HCT116 (cell line): ENCODE results near the gene ITGB1BP1. TPM values are rescaled to one million over a fixed set of nuclear protein-coding genes. Genes with fewer than 3 reads are reported as not detected.

Source experiments
- ATAC-seq: fragments of 200-7000 bp; cut with Tn5 transposase; 2 replicates; pipeline ENCODE4 v1.9.1; 2020; ENCODE audit warnings: mild to moderate bottlenecking, moderate library complexity
- BruUV-seq: library from RNA; stranded (reverse); fragments of 400-500 nt; replicated peaks from 2 replicates; lab custom pipeline; 2021; lab: Mats Ljungman, UMichigan
- CTCF ChIA-PET: fragments of 300-600 bp; sonication (Branson Sonifier 250); formaldehyde crosslinking; loops from one replicate; lab custom pipeline; 2021; ENCODE audit warnings: antibody characterized with exemption; lab: Charles Lee
- POLR2A ChIA-PET: fragments of 300-600, 350-600 bp; sonication (Branson Sonifier 250); formaldehyde crosslinking; loops from one replicate; lab custom pipeline; 2021; ENCODE audit warnings: antibody characterized with exemption; lab: Charles Lee
- RAD21 ChIA-PET, 2 experiments: fragments of 300-600 bp; sonication (Branson Sonifier 250); formaldehyde crosslinking; loops; one replicate each; lab custom pipeline; 2023; ENCODE audit warnings: low total read pairs in 2 of 2; ENCODE audit not compliant: uncharacterized antibody in 2 of 2, unreplicated experiment in 2 of 2, low non-redundant PET in 1 of 2; lab: Charles Lee
- DNase-seq: peaks from one replicate; pipeline ENCODE4 v3.0.0-alpha.2; 2010; ENCODE audit warnings: low read depth, low spot score
- H2AFZ ChIP-seq: fragments of 200-600 bp; shearing (Covaris generic), sonication (generic); 2 replicates; pipeline ENCODE4 v1.6.1; 2017; ENCODE audit warnings: low read depth, mixed run types, mixed read lengths, antibody characterized with exemption, low read length; ENCODE audit not compliant: poor library complexity, severe bottlenecking
- H3K27ac ChIP-seq: 2 replicates; pipeline ENCODE4 v1.5.1; 2012; ENCODE audit warnings: low read depth, low read length
- H3K27me3 ChIP-seq: fragments of 200-600 bp; sonication (generic); 2 replicates; pipeline ENCODE4 v1.6.1; 2016; ENCODE audit warnings: mixed run types, low read length, mixed read lengths; ENCODE audit not compliant: insufficient read depth
- H3K36me3 ChIP-seq, 2 experiments: fragments of 200-500 bp in 1 of 2; fragments of 200-600 bp in 1 of 2; sonication (Bioruptor generic) in 1 of 2; sonication (generic) in 1 of 2; 2 replicates each; pipeline versions ENCODE4 v1.5.1 to v1.6.1; 2014 to 2016; ENCODE audit warnings: low read length in 2 of 2, inconsistent platforms in 1 of 2, mixed read lengths in 1 of 2, mixed run types in 1 of 2; ENCODE audit not compliant: insufficient read depth in 2 of 2, control insufficient read depth in 1 of 2
- H3K4me1 ChIP-seq, 2 experiments: fragments of 200-600 bp in 1 of 2; sonication (generic) in 1 of 2; 2 replicates each; pipeline versions ENCODE4 v1.5.1 to v1.6.1; 2012 to 2017; ENCODE audit warnings: low read length in 2 of 2, inconsistent platforms in 1 of 2, mild to moderate bottlenecking in 1 of 2, mixed read lengths in 1 of 2, mixed run types in 1 of 2, moderate library complexity in 1 of 2; ENCODE audit not compliant: insufficient read depth in 2 of 2, control insufficient read depth in 1 of 2
- H3K4me2 ChIP-seq: fragments of 200-600 bp; sonication (generic); 2 replicates; pipeline ENCODE4 v1.6.1; 2017; ENCODE audit warnings: mixed run types, low read length, mixed read lengths
- H3K4me3 ChIP-seq, 2 experiments: fragments of 200-600 bp in 1 of 2; sonication (generic) in 1 of 2; replicated peaks in 1 of 2; 2 replicates each; pipeline ENCODE4 v1.5.1; 2011 to 2016; ENCODE audit warnings: low read length in 2 of 2, control low read depth in 1 of 2, low read depth in 1 of 2, mild to moderate bottlenecking in 1 of 2, mixed read lengths in 1 of 2, mixed run types in 1 of 2
- H3K79me2 ChIP-seq: fragments of 200-600 bp; sonication (generic); 2 replicates; pipeline ENCODE4 v1.6.1; 2017; ENCODE audit warnings: mild to moderate bottlenecking, mixed run types, low read length, moderate library complexity, mixed read lengths; ENCODE audit not compliant: insufficient read depth
- H3K9ac ChIP-seq: fragments of 200-600 bp; sonication (generic); 2 replicates; pipeline ENCODE4 v1.6.1; 2016; ENCODE audit warnings: low read length, mixed read lengths
- H3K9me2 ChIP-seq: fragments of 200-600 bp; sonication (generic), shearing (Covaris generic); 2 replicates; pipeline ENCODE4 v1.6.1; 2017; ENCODE audit warnings: mixed run types, mild to moderate bottlenecking, moderate library complexity; ENCODE audit not compliant: insufficient read depth
- H3K9me3 ChIP-seq, 2 experiments: fragments of 200-500 bp in 1 of 2; fragments of 200-600 bp in 1 of 2; sonication (Bioruptor generic) in 1 of 2; sonication (generic) in 1 of 2; 2 replicates each; pipeline ENCODE4 v1.6.1; 2014 to 2017; ENCODE audit warnings: low read length in 2 of 2, mixed read lengths in 2 of 2, inconsistent platforms in 1 of 2, low read depth in 1 of 2, mild to moderate bottlenecking in 1 of 2, mixed run types in 1 of 2, moderate library complexity in 1 of 2; ENCODE audit not compliant: control insufficient read depth in 1 of 2, insufficient read depth in 1 of 2
- H4K20me1 ChIP-seq: fragments of 200-600 bp; sonication (generic), shearing (Covaris generic); 2 replicates; pipeline ENCODE4 v1.6.1; 2017; ENCODE audit warnings: mixed run types, mild to moderate bottlenecking, moderate library complexity; ENCODE audit not compliant: insufficient read depth
- CBX3 ChIP-seq: IDR thresholded peaks from 2 replicates; pipeline ENCODE4 v1.6.1; 2012; ENCODE audit warnings: low read depth
- CEBPB ChIP-seq: IDR thresholded peaks from 2 replicates; pipeline ENCODE4 v1.6.1; 2012; ENCODE audit warnings: low read depth
- EGR1 ChIP-seq: IDR thresholded peaks from 2 replicates; pipeline ENCODE4 v1.6.1; 2012; ENCODE audit warnings: low read depth
- ELF1 ChIP-seq: IDR thresholded peaks from 2 replicates; pipeline ENCODE4 v1.6.1; 2012; ENCODE audit warnings: low read depth, borderline replicate concordance
- EZH2phosphoT487 ChIP-seq: fragments of 200-600 bp; IDR thresholded peaks from 2 replicates; pipeline ENCODE4 v1.6.1; 2018; ENCODE audit warnings: antibody characterized with exemption, borderline replicate concordance
- FOSL1 ChIP-seq: IDR thresholded peaks from 2 replicates; pipeline ENCODE4 v1.6.1; 2012; ENCODE audit warnings: low read depth
- JUND ChIP-seq: IDR thresholded peaks from 2 replicates; pipeline ENCODE4 v1.6.1; 2012
- POLR2A ChIP-seq: IDR thresholded peaks from 2 replicates; pipeline ENCODE4 v1.7.0; 2011; ENCODE audit warnings: borderline replicate concordance; ENCODE audit not compliant: insufficient read depth, insufficient read length; ENCODE audit errors: extremely low read depth
- POLR2AphosphoS5 ChIP-seq: IDR thresholded peaks from 2 replicates; pipeline ENCODE4 v1.6.1; 2011; ENCODE audit warnings: mild to moderate bottlenecking, low read depth, low read length, moderate library complexity
- RAD21 ChIP-seq: IDR thresholded peaks from 2 replicates; pipeline ENCODE4 v1.6.1; 2012; ENCODE audit warnings: low read depth, mild to moderate bottlenecking
- TCF7L2 ChIP-seq: IDR thresholded peaks from 2 replicates; pipeline ENCODE4 v1.7.0; 2011; ENCODE audit warnings: borderline replicate concordance, inconsistent platforms; ENCODE audit not compliant: insufficient read depth, insufficient read length; ENCODE audit errors: extremely low read depth
- YY1 ChIP-seq: IDR thresholded peaks from 2 replicates; pipeline ENCODE4 v1.6.1; 2011; ENCODE audit warnings: low read length, low read depth, moderate library complexity, mild to moderate bottlenecking; ENCODE audit not compliant: insufficient replicate concordance; ENCODE audit errors: extremely low read depth
- ZFX ChIP-seq: fragments of 450-650 bp; IDR thresholded peaks from 2 replicates; pipeline ENCODE4 v1.6.1; 2017
- ZNF274 ChIP-seq: fragments of 200-500 bp; sonication (Bioruptor generic); IDR thresholded peaks from 2 replicates; pipeline ENCODE4 v1.6.1; 2014; ENCODE audit warnings: mild to moderate bottlenecking, low read depth, low read length, inconsistent platforms
- intact Hi-C: fragments of 100-400 bp; cut with micrococcal nuclease; formaldehyde crosslinking; loops from 2 replicates; pipeline ENCODE4 v1.10.0; 2022
- total RNA-seq: library from RNA; stranded (reverse); gene quantifications from one replicate; pipeline ENCODE4 v1.2.1, GENCODE V29; 2021; ENCODE audit not compliant: unreplicated experiment
- TF ChIP-seq, protein P1 (sequence below): IDR thresholded peaks from 2 replicates; pipeline ENCODE4 v1.6.1; 2012
- TF ChIP-seq, protein P2 (sequence below): IDR thresholded peaks from 2 replicates; pipeline ENCODE4 v1.6.1; 2011; ENCODE audit warnings: mild to moderate bottlenecking, low read length, moderate library complexity; ENCODE audit not compliant: insufficient replicate concordance; ENCODE audit errors: extremely low read depth

ITGB1BP1 gene
- total RNA-seq, 1 experiment from 2014 or later = 86.9 TPM

DNA sequence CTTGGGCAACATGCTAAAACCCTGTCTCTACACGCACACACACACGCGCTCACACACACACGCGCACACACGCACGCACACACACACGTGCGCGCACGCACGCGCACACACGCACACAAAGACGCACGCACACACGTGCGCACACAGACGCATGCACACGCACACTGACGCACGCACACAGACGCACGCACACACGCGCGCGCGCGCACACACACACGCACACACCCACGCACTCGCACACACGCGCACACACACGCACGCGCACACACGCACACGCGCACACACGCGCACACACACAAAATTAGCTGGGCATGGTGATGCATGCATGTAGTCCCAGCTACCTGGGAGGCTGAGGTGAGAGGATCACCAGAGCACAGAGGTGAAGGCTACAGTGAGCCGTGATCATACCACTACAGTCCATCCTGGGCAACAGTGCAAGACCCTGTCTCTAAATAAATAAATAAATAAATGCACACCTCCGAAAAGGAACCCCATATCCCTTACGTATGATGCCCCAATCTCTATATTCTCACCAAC is 42.9 kb upstream of the ITGB1BP1 start:
- intact Hi-C loops = no loop called here
- no peak for DNase-seq
- no peaks in the 10 kb centered on the region for H4K20me1 ChIP-seq
- no peak overlapping the region for H3K4me3 ChIP-seq
- H3K4me2 ChIP-seq = no peak overlapping the region
- peaks cover 15 to 16% of the 10 kb centered on the region in 2 experiments; a peak in 3 of 4 replicates for H3K36me3 ChIP-seq
- H3K4me1 ChIP-seq = no peaks in the 10 kb centered on the region
- H2AFZ ChIP-seq = no peak overlapping the region
- no peaks in the 10 kb centered on the region for H3K79me2 ChIP-seq
- ChIA-PET POLR2A (no interaction called here), CTCF (no interaction called here), RAD21 (no interaction called here)
- H3K27me3 ChIP-seq = no peaks in the 10 kb centered on the region
- H3K9ac ChIP-seq = no peak overlapping the region
- BruUV-seq = no TSS peak
- ATAC-seq = no peak
- TF ChIP-seq, protein P1, sequence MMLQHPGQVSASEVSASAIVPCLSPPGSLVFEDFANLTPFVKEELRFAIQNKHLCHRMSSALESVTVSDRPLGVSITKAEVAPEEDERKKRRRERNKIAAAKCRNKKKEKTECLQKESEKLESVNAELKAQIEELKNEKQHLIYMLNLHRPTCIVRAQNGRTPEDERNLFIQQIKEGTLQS = no peak
- TF ChIP-seq FOSL1 = no peak
- TF ChIP-seq ZFX = no peak
- no peak for TF ChIP-seq CBX3
- no peak for TF ChIP-seq TCF7L2
- TF ChIP-seq YY1 = no peak
- TF ChIP-seq CEBPB = no peak
- no peak for TF ChIP-seq EGR1
- TF ChIP-seq ELF1 = no peak
- TF ChIP-seq, protein P2, sequence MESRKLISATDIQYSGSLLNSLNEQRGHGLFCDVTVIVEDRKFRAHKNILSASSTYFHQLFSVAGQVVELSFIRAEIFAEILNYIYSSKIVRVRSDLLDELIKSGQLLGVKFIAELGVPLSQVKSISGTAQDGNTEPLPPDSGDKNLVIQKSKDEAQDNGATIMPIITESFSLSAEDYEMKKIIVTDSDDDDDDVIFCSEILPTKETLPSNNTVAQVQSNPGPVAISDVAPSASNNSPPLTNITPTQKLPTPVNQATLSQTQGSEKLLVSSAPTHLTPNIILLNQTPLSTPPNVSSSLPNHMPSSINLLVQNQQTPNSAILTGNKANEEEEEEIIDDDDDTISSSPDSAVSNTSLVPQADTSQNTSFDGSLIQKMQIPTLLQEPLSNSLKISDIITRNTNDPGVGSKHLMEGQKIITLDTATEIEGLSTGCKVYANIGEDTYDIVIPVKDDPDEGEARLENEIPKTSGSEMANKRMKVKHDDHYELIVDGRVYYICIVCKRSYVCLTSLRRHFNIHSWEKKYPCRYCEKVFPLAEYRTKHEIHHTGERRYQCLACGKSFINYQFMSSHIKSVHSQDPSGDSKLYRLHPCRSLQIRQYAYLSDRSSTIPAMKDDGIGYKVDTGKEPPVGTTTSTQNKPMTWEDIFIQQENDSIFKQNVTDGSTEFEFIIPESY = no peak
- no peak for TF ChIP-seq ZNF274
- TF ChIP-seq POLR2A = no peak
- TF ChIP-seq RAD21 = no peak
- TF ChIP-seq POLR2AphosphoS5 = no peak
- no peak for TF ChIP-seq EZH2phosphoT487
- no peak for TF ChIP-seq JUND
- H3K9me2 ChIP-seq = no peaks in the 10 kb centered on the region
- H3K27ac ChIP-seq = no peak overlapping the region
- H3K9me3 ChIP-seq = no peaks in the 10 kb centered on the region
